GM18505 (cell line): ENCODE data around the gene PAGE2B.
"Not testable (repeated sequence)": the region's sequence is repeated elsewhere in the genome, so short reads cannot be mapped to it uniquely, and the experiment has no call there.

Experiments used
- ATAC-seq: cut with Tn5 transposase; IDR thresholded peaks from one replicate; pipeline ENCODE4 v1.9.1; 2021; ENCODE audit not compliant: unreplicated experiment
- POLR2A ChIP-seq: IDR thresholded peaks from 4 replicates; pipeline ENCODE4 v1.6.1; 2011; ENCODE audit warnings: borderline replicate concordance; ENCODE audit not compliant: insufficient read depth, insufficient read length; ENCODE audit errors: extremely low read depth

The PAGE2B gene

GRCh38 chrX:55072286-55072685 is 2.5 kb upstream of the PAGE2B start:
- no peak for TF ChIP-seq POLR2A
- ATAC-seq: no peak

- ATAC-seq: no peak
- TF ChIP-seq POLR2A: no peak
Observed at GRCh38 chrX:55088795-55089489, 14.1 kb downstream of the PAGE2B start, which contains the start of gene PAGE2. TSS of gene PAGE2 (plus strand) at chrX:55089018. CDS start at chrX:55090021, 1,003 bp downstream.

GRCh38 chrX:55098691-55099090 is 23.9 kb downstream of the PAGE2B start:
- no peak for TF ChIP-seq POLR2A
- ATAC-seq: no peak

GRCh38 chrX:55099162-55099561 is 24.3 kb downstream of the PAGE2B start:
- ATAC-seq: no peak
- no peak for TF ChIP-seq POLR2A

- no peak for TF ChIP-seq POLR2A
- ATAC-seq: no peak
Observed at GRCh38 chrX:55102754-55103153, 27.9 kb downstream of the PAGE2B start.

- ATAC-seq: no peak
- no peak for TF ChIP-seq POLR2A
Observed at GRCh38 chrX:55107262-55107661, 32.4 kb downstream of the PAGE2B start.

GRCh38 chrX:55107911-55108310 is 33.1 kb downstream of the PAGE2B start:
- no peak for TF ChIP-seq POLR2A
- ATAC-seq: no peak

- ATAC-seq: no peak
- no peak for TF ChIP-seq POLR2A
Observed at GRCh38 chrX:55109306-55109705, 34.5 kb downstream of the PAGE2B start.

- no peak for TF ChIP-seq POLR2A
- ATAC-seq: no peak
Observed at GRCh38 chrX:55111578-55112254, 36.9 kb downstream of the PAGE2B start.

GRCh38 chrX:55116589-55116988 is 41.8 kb downstream of the PAGE2B start:
- ATAC-seq: not testable (repeated sequence)

GRCh38 chrX:55118574-55118973 is 43.7 kb downstream of the PAGE2B start:
- ATAC-seq: no peak
- TF ChIP-seq POLR2A: no peak

- no peak for ATAC-seq
- no peak for TF ChIP-seq POLR2A
Observed at GRCh38 chrX:55119271-55119670, 44.4 kb downstream of the PAGE2B start.

- TF ChIP-seq POLR2A: no peak
- ATAC-seq: no peak
Observed at GRCh38 chrX:55119712-55120111, 44.9 kb downstream of the PAGE2B start.

- no peak for TF ChIP-seq POLR2A
- no peak for ATAC-seq
Observed at GRCh38 chrX:55120761-55121358, 46.0 kb downstream of the PAGE2B start.
